ENCODE data around the gene CWC25. TPM values are rescaled to one million over a fixed set of nuclear protein-coding genes. Genes with fewer than 3 reads are reported as not detected.

The CWC25 gene
- total RNA-seq, 1 donor from 2014 or later: 8.7 TPM

DNA sequence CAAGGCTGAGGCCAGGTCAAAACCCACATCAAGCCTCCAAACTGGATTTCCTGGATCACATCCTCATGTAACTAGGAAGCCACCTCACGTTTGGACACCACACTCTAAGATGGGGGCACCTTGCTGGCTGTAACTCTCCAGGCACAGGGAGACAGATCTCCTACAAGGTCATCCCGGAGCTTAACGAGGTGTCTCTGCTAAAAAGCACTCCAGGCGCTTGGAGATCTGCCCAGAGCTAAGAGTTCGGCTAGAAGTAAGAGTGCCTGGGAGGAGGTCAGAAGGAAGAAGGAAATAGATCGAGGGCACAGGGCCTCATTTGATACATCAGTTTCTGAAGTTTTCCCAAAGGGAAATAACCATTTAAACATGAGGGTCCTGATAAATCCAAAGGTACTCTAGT lies 56.7 kb downstream of the CWC25 start:
- Histone ChIP-seq H3K4me1 (peaks cover 18% of the 10 kb centered on the region), H3K36me3 (peaks cover 95% of the 10 kb centered on the region), H3K27me3 (ENCODE audit: low read depth) (no peaks in the 10 kb centered on the region), H3K4me3 (no peak overlapping the region), H3K9me3 (replicated peaks) (no peaks in the 10 kb centered on the region), H3K27ac (replicated peaks) (peak overlapping the region; percentile 37)
- intact Hi-C loops (cut with micrococcal nuclease): no loop called here
- DNase-seq: peak; percentile 25
- TF ChIP-seq, protein P1, sequence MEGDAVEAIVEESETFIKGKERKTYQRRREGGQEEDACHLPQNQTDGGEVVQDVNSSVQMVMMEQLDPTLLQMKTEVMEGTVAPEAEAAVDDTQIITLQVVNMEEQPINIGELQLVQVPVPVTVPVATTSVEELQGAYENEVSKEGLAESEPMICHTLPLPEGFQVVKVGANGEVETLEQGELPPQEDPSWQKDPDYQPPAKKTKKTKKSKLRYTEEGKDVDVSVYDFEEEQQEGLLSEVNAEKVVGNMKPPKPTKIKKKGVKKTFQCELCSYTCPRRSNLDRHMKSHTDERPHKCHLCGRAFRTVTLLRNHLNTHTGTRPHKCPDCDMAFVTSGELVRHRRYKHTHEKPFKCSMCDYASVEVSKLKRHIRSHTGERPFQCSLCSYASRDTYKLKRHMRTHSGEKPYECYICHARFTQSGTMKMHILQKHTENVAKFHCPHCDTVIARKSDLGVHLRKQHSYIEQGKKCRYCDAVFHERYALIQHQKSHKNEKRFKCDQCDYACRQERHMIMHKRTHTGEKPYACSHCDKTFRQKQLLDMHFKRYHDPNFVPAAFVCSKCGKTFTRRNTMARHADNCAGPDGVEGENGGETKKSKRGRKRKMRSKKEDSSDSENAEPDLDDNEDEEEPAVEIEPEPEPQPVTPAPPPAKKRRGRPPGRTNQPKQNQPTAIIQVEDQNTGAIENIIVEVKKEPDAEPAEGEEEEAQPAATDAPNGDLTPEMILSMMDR (IDR thresholded peaks at IDR 0.05; ENCODE audit: borderline replicate concordance): no peak

- Histone ChIP-seq H3K27me3 (ENCODE audit: low read depth) (no peaks in the 10 kb centered on the region), H3K4me3 (no peak overlapping the region), H3K4me1 (peaks cover 18% of the 10 kb centered on the region), H3K27ac (replicated peaks) (no peak overlapping the region), H3K36me3 (peaks cover 93% of the 10 kb centered on the region), H3K9me3 (replicated peaks) (no peaks in the 10 kb centered on the region)
- no peak for DNase-seq
- TF ChIP-seq, protein P1 (IDR thresholded peaks at IDR 0.05; ENCODE audit: borderline replicate concordance): no peak
- intact Hi-C loops (cut with micrococcal nuclease): no loop called here
Observed at GRCh38 chr17:38766341-38766740, 58.8 kb downstream of the CWC25 start.

DNA sequence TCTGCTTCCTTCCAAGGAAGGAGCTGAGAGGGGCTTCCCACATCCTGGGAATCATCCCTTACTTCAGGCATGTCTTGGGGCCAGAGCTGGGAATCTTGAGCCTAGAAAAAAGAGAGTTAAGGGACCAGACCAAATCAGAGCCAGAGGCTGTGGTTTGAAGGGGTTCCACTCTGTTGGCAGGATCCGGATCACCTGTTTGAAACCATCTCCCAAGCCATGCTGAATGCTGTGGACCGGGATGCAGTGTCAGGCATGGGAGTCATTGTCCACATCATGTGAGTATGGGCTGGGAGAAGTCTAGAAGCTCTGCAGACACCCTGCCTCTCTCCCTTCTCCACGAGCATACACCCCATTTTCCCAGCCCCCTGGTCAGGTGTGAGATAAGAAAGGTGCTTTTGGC lies 62.9 kb downstream of the CWC25 start:
- peaks cover 97% of the 10 kb centered on the region for H3K36me3 ChIP-seq
- H3K27me3 ChIP-seq (ENCODE audit: low read depth): no peaks in the 10 kb centered on the region
- no peaks in the 10 kb centered on the region for H3K9me3 ChIP-seq (replicated peaks)
- intact Hi-C loops (cut with micrococcal nuclease): no loop called here
- H3K4me3 ChIP-seq: no peak overlapping the region
- TF ChIP-seq, protein P1 (IDR thresholded peaks at IDR 0.05; ENCODE audit: borderline replicate concordance): no peak
- no peak overlapping the region for H3K27ac ChIP-seq (replicated peaks)
- peaks cover 11% of the 10 kb centered on the region for H3K4me1 ChIP-seq
- DNase-seq: no peak

- TF ChIP-seq, protein P1 (IDR thresholded peaks at IDR 0.05; ENCODE audit: borderline replicate concordance): no peak
- peaks cover 95% of the 10 kb centered on the region for H3K36me3 ChIP-seq
- no peak overlapping the region for H3K4me3 ChIP-seq
- H3K4me1 ChIP-seq: peaks cover 11% of the 10 kb centered on the region
- intact Hi-C loops (cut with micrococcal nuclease): no loop called here
- no peaks in the 10 kb centered on the region for H3K27me3 ChIP-seq (ENCODE audit: low read depth)
- no peak for DNase-seq
- H3K9me3 ChIP-seq (replicated peaks): no peaks in the 10 kb centered on the region
- H3K27ac ChIP-seq (replicated peaks): no peak overlapping the region
Observed at GRCh38 chr17:38761612-38762011, 63.5 kb downstream of the CWC25 start.

GRCh38 chr17:38753071-38753506 lies 72.0 kb downstream of the CWC25 start:
- Histone ChIP-seq H3K27me3 (ENCODE audit: low read depth) (no peaks in the 10 kb centered on the region), H3K9me3 (replicated peaks) (no peaks in the 10 kb centered on the region), H3K4me3 (peak overlapping the region; percentile 78), H3K27ac (replicated peaks) (peak overlapping the region; percentile 96), H3K36me3 (peaks cover 38% of the 10 kb centered on the region), H3K4me1 (peaks cover 69% of the 10 kb centered on the region)
- TF ChIP-seq, protein P1 (IDR thresholded peaks at IDR 0.05; ENCODE audit: borderline replicate concordance): no peak
- DNase-seq: no peak
- intact Hi-C loops (cut with micrococcal nuclease): no loop called here
